H1 (cell line): ENCODE measurements around the gene MBD5. TPM values are rescaled to one million over a fixed set of nuclear protein-coding genes. Genes with fewer than 3 reads are reported as not detected.

Experiments used
- CTCF ChIA-PET: fragments of 300-600 bp; sonication (Branson Sonifier 250); formaldehyde crosslinking; loops from one replicate; lab custom pipeline; 2021; ENCODE audit not compliant: partially characterized antibody; lab: Charles Lee
- POLR2A ChIA-PET: fragments of 300-600 bp; sonication (Branson Sonifier 250); formaldehyde crosslinking; loops from one replicate; lab custom pipeline; 2021; ENCODE audit warnings: inconsistent platforms; ENCODE audit not compliant: partially characterized antibody; lab: Charles Lee
- DNase-seq, 2 experiments: peaks; one replicate each; pipeline versions ENCODE4 v3.0.0 to v3.0.0-alpha.2; 2010 to 2022; ENCODE audit warnings: low spot score in 2 of 2, low read depth in 1 of 2, mixed read lengths in 1 of 2
- FAIRE-seq: peaks from 2 replicates; lab custom pipeline; 2011; peaks lifted over from hg19 to GRCh38; lab: Jason Lieb, UNC
- H2AFZ ChIP-seq: 2 replicates; pipeline ENCODE4 v1.8.1; 2012; ENCODE audit warnings: low read length, inconsistent platforms
- H2AK5ac ChIP-seq: 2 replicates; pipeline ENCODE4 v1.6.1; 2013; ENCODE audit warnings: low read depth, low read length
- H2BK120ac ChIP-seq: replicated peaks from 2 replicates; pipeline ENCODE3; 2013; ENCODE audit warnings: low read depth, low read length, inconsistent platforms
- H2BK12ac ChIP-seq: 2 replicates; pipeline ENCODE4 v1.6.1; 2013; ENCODE audit warnings: low read depth, low read length
- H2BK15ac ChIP-seq: 2 replicates; pipeline ENCODE4 v1.6.1; 2013; ENCODE audit warnings: low read length
- H2BK20ac ChIP-seq: 2 replicates; pipeline ENCODE4 v1.6.1; 2013; ENCODE audit warnings: low read length
- H2BK5ac ChIP-seq: 2 replicates; pipeline ENCODE4 v1.6.1; 2013; ENCODE audit warnings: low read depth, low read length
- H3K14ac ChIP-seq: 2 replicates; pipeline ENCODE4 v1.6.1; 2013; ENCODE audit warnings: inconsistent platforms; ENCODE audit not compliant: insufficient read length
- H3K18ac ChIP-seq: 2 replicates; pipeline ENCODE4 v1.6.1; 2013; ENCODE audit warnings: low read length; ENCODE audit errors: extremely low read depth
- H3K23ac ChIP-seq: 2 replicates; pipeline ENCODE4 v1.6.1; 2013; ENCODE audit warnings: inconsistent platforms; ENCODE audit not compliant: insufficient read length
- H3K23me2 ChIP-seq: 2 replicates; pipeline ENCODE4 v1.6.1; 2013; ENCODE audit warnings: low read depth, low read length
- H3K27ac ChIP-seq: 2 replicates; pipeline ENCODE4 v1.6.1; 2011; ENCODE audit warnings: low read depth, low read length, inconsistent platforms
- H3K27me3 ChIP-seq, 4 experiments: replicated peaks in 1 of 4; 1 replicate in 1 of 4; 2 replicates in 3 of 4; pipeline versions ENCODE4 v1.6.1 to v1.8.1; 2011 to 2013; ENCODE audit warnings: low read length in 3 of 4, mild to moderate bottlenecking in 3 of 4, inconsistent platforms in 2 of 4, mixed read lengths in 2 of 4, moderate library complexity in 1 of 4; ENCODE audit not compliant: control insufficient read depth in 3 of 4, insufficient read depth in 3 of 4; ENCODE audit errors: extremely low read depth in 1 of 4
- H3K36me3 ChIP-seq, 4 experiments: 2 replicates each; pipeline versions ENCODE4 v1.6.1 to v1.8.1; 2011 to 2013; ENCODE audit warnings: mild to moderate bottlenecking in 4 of 4, low read length in 3 of 4, moderate library complexity in 2 of 4, control low read depth in 1 of 4, inconsistent platforms in 1 of 4; ENCODE audit not compliant: insufficient read depth in 4 of 4, control insufficient read depth in 2 of 4
- H3K4ac ChIP-seq: replicated peaks from 2 replicates; pipeline ENCODE3; 2013; ENCODE audit warnings: low read length, low read depth, mixed read lengths, inconsistent platforms; ENCODE audit not compliant: insufficient read length
- H3K4me1 ChIP-seq, 4 experiments: replicated peaks in 1 of 4; 1 replicate in 1 of 4; 2 replicates in 3 of 4; pipeline versions ENCODE4 v1.6.1 to v1.8.1; 2011 to 2013; ENCODE audit warnings: low read length in 3 of 4, inconsistent platforms in 2 of 4, mixed read lengths in 1 of 4; ENCODE audit not compliant: insufficient read depth in 4 of 4, control insufficient read depth in 3 of 4
- H3K4me2 ChIP-seq, 2 experiments: 2 replicates each; pipeline versions ENCODE4 v1.6.1 to v1.8.1; 2011 to 2013; ENCODE audit warnings: low read depth in 2 of 2, low read length in 2 of 2, control low read depth in 1 of 2, inconsistent platforms in 1 of 2, mild to moderate bottlenecking in 1 of 2; ENCODE audit not compliant: insufficient read depth in 1 of 2
- H3K4me3 ChIP-seq, 4 experiments: fragments of 200-600, 300-600 bp in 1 of 4; sonication (generic), shearing (Covaris generic), sonication (Bioruptor Twin) in 1 of 4; 2 replicates each; pipeline versions ENCODE4 v1.5.1 to v1.8.1; 2011 to 2016; ENCODE audit warnings: low read length in 4 of 4, low read depth in 3 of 4, control low read depth in 2 of 4, inconsistent platforms in 2 of 4, mild to moderate bottlenecking in 2 of 4, mixed read lengths in 1 of 4, moderate library complexity in 1 of 4; ENCODE audit not compliant: insufficient read depth in 2 of 4; ENCODE audit errors: extremely low read depth in 1 of 4
- H3K56ac ChIP-seq: replicated peaks from 2 replicates; pipeline ENCODE3; 2013; ENCODE audit warnings: low read depth, mild to moderate bottlenecking, mixed read lengths, low read length, inconsistent platforms; ENCODE audit not compliant: insufficient read length
- H3K79me1 ChIP-seq: 2 replicates; pipeline ENCODE4 v1.6.1; 2013; ENCODE audit warnings: low read depth, low read length, control low read depth
- H3K79me2 ChIP-seq, 2 experiments: 2 replicates each; pipeline versions ENCODE4 v1.6.1 to v1.8.1; 2012 to 2013; ENCODE audit warnings: low read length in 2 of 2, mild to moderate bottlenecking in 2 of 2, inconsistent platforms in 1 of 2; ENCODE audit not compliant: insufficient read depth in 2 of 2, control insufficient read depth in 1 of 2
- H3K9ac ChIP-seq, 4 experiments: replicated peaks in 1 of 4; 1 replicate in 1 of 4; 2 replicates in 3 of 4; pipeline versions ENCODE4 v1.6.1 to v1.8.1; 2011 to 2013; ENCODE audit warnings: low read depth in 3 of 4, low read length in 3 of 4, control low read depth in 2 of 4, mild to moderate bottlenecking in 2 of 4, moderate library complexity in 2 of 4, inconsistent platforms in 1 of 4; ENCODE audit errors: extremely low read depth in 1 of 4
- H3K9me3 ChIP-seq, 2 experiments: 2 replicates each; pipeline versions ENCODE4 v1.6.1 to v1.8.1; 2012 to 2013; ENCODE audit warnings: mild to moderate bottlenecking in 2 of 2, moderate library complexity in 2 of 2, control low read depth in 1 of 2, inconsistent platforms in 1 of 2, low read depth in 1 of 2, low read length in 1 of 2, mixed read lengths in 1 of 2; ENCODE audit not compliant: insufficient read depth in 2 of 2
- H4K20me1 ChIP-seq, 2 experiments: replicated peaks in 1 of 2; 2 replicates each; pipeline versions ENCODE3 to v1.8.1; 2011 to 2013; ENCODE audit warnings: inconsistent platforms in 2 of 2, low read length in 2 of 2, mild to moderate bottlenecking in 1 of 2; ENCODE audit not compliant: insufficient read depth in 2 of 2, control insufficient read depth in 1 of 2
- H4K5ac ChIP-seq: 2 replicates; pipeline ENCODE4 v1.6.1; 2013; ENCODE audit warnings: low read length, low read depth, mixed read lengths, inconsistent platforms; ENCODE audit not compliant: insufficient read length
- H4K8ac ChIP-seq: 2 replicates; pipeline ENCODE4 v1.8.0; 2013; ENCODE audit warnings: mild to moderate bottlenecking, moderate library complexity, low read length, inconsistent platforms; ENCODE audit not compliant: insufficient read depth; ENCODE audit errors: extremely low read depth
- H4K91ac ChIP-seq: replicated peaks from 2 replicates; pipeline ENCODE3; 2013; ENCODE audit warnings: low read length, mixed read lengths, inconsistent platforms; ENCODE audit not compliant: insufficient read length
- CREB1 ChIP-seq: IDR thresholded peaks from 2 replicates; pipeline ENCODE4 v1.6.1; 2012; ENCODE audit warnings: inconsistent platforms
- CTBP2 ChIP-seq: IDR thresholded peaks from 2 replicates; pipeline ENCODE4 v1.7.0; 2011; ENCODE audit warnings: borderline replicate concordance, mild to moderate bottlenecking, moderate library complexity, mixed read lengths, low read length; ENCODE audit not compliant: insufficient read depth, insufficient read length
- EP300 ChIP-seq, 2 experiments: IDR thresholded peaks; 1 replicate in 1 of 2; 2 replicates in 1 of 2; pipeline ENCODE4 v1.6.1; 2011 to 2012; ENCODE audit warnings: low read depth in 2 of 2, low read length in 2 of 2, mild to moderate bottlenecking in 2 of 2, borderline replicate concordance in 1 of 2, inconsistent platforms in 1 of 2, moderate library complexity in 1 of 2
- GABPA ChIP-seq: IDR thresholded peaks from 2 replicates; pipeline ENCODE4 v1.6.1; 2011; ENCODE audit warnings: mild to moderate bottlenecking, low read length, moderate library complexity, borderline replicate concordance; ENCODE audit not compliant: insufficient read depth
- KDM5A ChIP-seq: fragments of 200-600 bp; IDR thresholded peaks from 2 replicates; pipeline ENCODE4 v1.7.1; 2012; ENCODE audit warnings: mild to moderate bottlenecking, low read length, inconsistent platforms, mixed read lengths
- RXRA ChIP-seq: IDR thresholded peaks from 2 replicates; pipeline ENCODE4 v1.6.1; 2011; ENCODE audit warnings: low read depth, mild to moderate bottlenecking, low read length, moderate library complexity; ENCODE audit not compliant: insufficient read depth
- SIN3A ChIP-seq, 2 experiments: IDR thresholded peaks in 1 of 2; conservative IDR thresholded peaks in 1 of 2; 2 replicates each; pipeline ENCODE4 v1.6.1; 2011 to 2012; ENCODE audit warnings: low read length in 2 of 2, improper control_type of control experiment in 1 of 2, low read depth in 1 of 2, mild to moderate bottlenecking in 1 of 2
- SRF ChIP-seq: IDR thresholded peaks from 2 replicates; pipeline ENCODE4 v1.6.1; 2011; ENCODE audit warnings: mild to moderate bottlenecking, low read depth, low read length, moderate library complexity
- WGBS, 2 experiments: shearing (Covaris generic) in 1 of 2; methylation state at CpG; one replicate each; pipeline versions ENCODE4 v1.1.6 to v1.1.7; 2013 to 2015; ENCODE audit warnings: low lambda C conversion rate in 2 of 2, mixed read lengths in 2 of 2, inconsistent platforms in 1 of 2, low coverage in 1 of 2, missing lambda C conversion rate in 1 of 2; ENCODE audit not compliant: insufficient replicate concordance in 2 of 2, insufficient coverage in 1 of 2, insufficient read length in 1 of 2; ENCODE audit errors: extremely low coverage in 1 of 2, missing lambda C conversion rate in 1 of 2; 5-methylcytosine and 5-hydroxymethylcytosine counted together
- polyA plus RNA-seq, 7 experiments: library from polyadenylated mRNA; depleted of rRNA in 3 of 7; stranded (reverse) in 5 of 7; unstranded in 2 of 7; fragments of >200 nt in 5 of 7; fragments of 200-250 nt in 2 of 7; gene quantifications; 1 replicate in 5 of 7; 2 replicates in 1 of 7; 4 replicates in 1 of 7; pipeline versions ENCODE4 v1.2.1 to v1.2.3, GENCODE V29; 2011 to 2013; ENCODE audit warnings: missing spikeins in 2 of 7, mixed read lengths in 2 of 7
- total RNA-seq: library from RNA; stranded (reverse); fragmentation: NEBNext Ultra II Directional; extraction: Animal tissue kit (Norgen Biotek cat#: 25700); gene quantifications from 2 replicates; pipeline ENCODE4 v1.2.1, GENCODE V29; 2021
- TF ChIP-seq, protein P1 (sequence below): IDR thresholded peaks from 2 replicates; pipeline ENCODE4 v1.6.1; 2012; ENCODE audit warnings: inconsistent platforms

Gene MBD5
- total and polyA plus RNA-seq, 2 of the 8 experiments (the other 6 are each of a cell fraction or from before 2014, with no cell fraction given): 9.7 to 29.4 TPM

DNA sequence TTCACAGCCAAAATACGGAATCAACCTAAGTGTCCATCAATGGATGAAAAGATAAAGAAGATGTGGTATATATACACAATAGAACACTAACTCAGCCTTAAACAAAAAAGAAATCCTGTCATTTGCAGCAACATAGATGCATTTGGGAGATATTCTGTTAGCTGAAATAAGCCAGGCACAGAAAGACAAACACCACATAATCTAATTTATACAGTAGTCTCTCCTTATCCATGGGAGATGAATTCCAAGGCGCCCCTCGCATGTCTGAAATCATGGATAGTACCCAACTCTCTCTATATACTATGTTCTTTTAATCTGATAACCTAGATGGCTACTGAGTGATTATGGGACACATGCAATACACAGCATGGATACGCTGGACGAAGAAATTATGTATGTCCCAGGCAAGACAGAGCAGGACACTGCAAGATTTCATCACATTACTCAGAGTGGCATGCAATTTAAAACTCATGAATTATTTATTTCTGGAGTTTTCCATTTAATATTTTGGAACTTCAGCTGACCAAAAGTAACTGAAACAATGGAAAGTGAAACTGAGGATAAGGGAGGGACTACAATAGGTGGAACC, 39.9 kb upstream of the MBD5 start:
- no peak overlapping the region for H2AFZ ChIP-seq
- no peak for DNase-seq
- H3K56ac ChIP-seq: no peak overlapping the region
- ChIA-PET POLR2A (no interaction called here), CTCF (no interaction called here)
- peaks cover 0 to 96% of the 10 kb centered on the region in 2 experiments; a peak in 3 of 4 replicates for H3K79me2 ChIP-seq
- TF ChIP-seq CTBP2 (no peak), SIN3A (conservative IDR thresholded peaks at IDR 0.05 in 1 of 2, IDR thresholded peaks at IDR 0.05 in 1 of 2; ENCODE audit: low read depth in 1 of 2, low read length in 2 of 2) (no peak), EP300 (IDR thresholded peaks at IDR 0.05; ENCODE audit: borderline replicate concordance in 1 of 2, low read depth in 2 of 2, low read length in 2 of 2) (no peak), SRF (no peak), KDM5A (no peak), GABPA (no peak), CREB1 (no peak), RXRA (no peak)
- TF ChIP-seq, protein P1, sequence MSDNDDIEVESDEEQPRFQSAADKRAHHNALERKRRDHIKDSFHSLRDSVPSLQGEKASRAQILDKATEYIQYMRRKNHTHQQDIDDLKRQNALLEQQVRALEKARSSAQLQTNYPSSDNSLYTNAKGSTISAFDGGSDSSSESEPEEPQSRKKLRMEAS: no peak
- H3K36me3 ChIP-seq: no peaks in the 10 kb centered on the region; a peak in 1 of 8 replicates
- 86% methylated on average over 5 of the region's 5 CpGs; no CpG with 5 or more reads in 1 of the 2 experiments for WGBS, 2 experiments
- H3K79me1 ChIP-seq: peaks cover 15% of the 10 kb centered on the region
- H3K9me3 ChIP-seq: no peaks in the 10 kb centered on the region
- no peak overlapping the region for H2BK20ac ChIP-seq
- H2BK120ac ChIP-seq: no peak overlapping the region
- H4K91ac ChIP-seq: no peak overlapping the region
- no peak overlapping the region for H4K8ac ChIP-seq
- H3K27me3 ChIP-seq: no peaks in the 10 kb centered on the region
- no peak overlapping the region for H3K18ac ChIP-seq
- H3K23ac ChIP-seq: no peak overlapping the region
- no peak overlapping the region for H2BK12ac ChIP-seq
- H3K4me3 ChIP-seq: no peak overlapping the region
- no peak overlapping the region for H2AK5ac ChIP-seq
- H4K5ac ChIP-seq: no peak overlapping the region
- no peaks in the 10 kb centered on the region for H3K23me2 ChIP-seq
- no peak overlapping the region for H3K27ac ChIP-seq
- no peak overlapping the region for H3K14ac ChIP-seq
- no peak overlapping the region for H2BK15ac ChIP-seq
- H4K20me1 ChIP-seq: peaks cover 0 to 11% of the 10 kb centered on the region in 2 experiments
- H3K4ac ChIP-seq: no peak overlapping the region
- no peak for FAIRE-seq
- no peak overlapping the region for H2BK5ac ChIP-seq
- no peaks in the 10 kb centered on the region for H3K4me1 ChIP-seq
- no peak overlapping the region for H3K9ac ChIP-seq
- no peak overlapping the region for H3K4me2 ChIP-seq
